Measurements from ENCODE around the gene PACSIN3.

PACSIN3 gene

GRCh38 chr11:47175746-47176327, 10.4 kb downstream of the PACSIN3 start:
- DNase-seq, result no peak

- DNase-seq, result no peak
Observed at GRCh38 chr11:47172740-47173336, 13.4 kb downstream of the PACSIN3 start.

GRCh38 chr11:47171856-47172255, 14.4 kb downstream of the PACSIN3 start:
- DNase-seq, result no peak

- DNase-seq, result no peak
Observed at GRCh38 chr11:47171061-47171838, 15.0 kb downstream of the PACSIN3 start.

- no peak for DNase-seq
Observed at GRCh38 chr11:47166368-47166767, 19.9 kb downstream of the PACSIN3 start.

- DNase-seq, result no peak
Observed at GRCh38 chr11:47165253-47165840, 20.9 kb downstream of the PACSIN3 start.

GRCh38 chr11:47164321-47164720, 21.9 kb downstream of the PACSIN3 start:
- no peak for DNase-seq

GRCh38 chr11:47163898-47164297, 22.3 kb downstream of the PACSIN3 start:
- no peak for DNase-seq

- DNase-seq, result no peak
Observed at GRCh38 chr11:47163193-47163592, 23.0 kb downstream of the PACSIN3 start.

- no peak for DNase-seq
Observed at GRCh38 chr11:47162426-47162825, 23.8 kb downstream of the PACSIN3 start.

GRCh38 chr11:47161890-47162289, 24.3 kb downstream of the PACSIN3 start:
- DNase-seq, result no peak

- peak; percentile 48 for DNase-seq
Observed at GRCh38 chr11:47161134-47161854, 24.9 kb downstream of the PACSIN3 start.

- DNase-seq, result no peak
Observed at GRCh38 chr11:47160753-47161133, 25.5 kb downstream of the PACSIN3 start.

GRCh38 chr11:47158242-47158641, 28.0 kb downstream of the PACSIN3 start:
- no peak for DNase-seq

- no peak for DNase-seq
Observed at GRCh38 chr11:47157805-47158204, 28.4 kb downstream of the PACSIN3 start.

GRCh38 chr11:47156951-47157350, 29.3 kb downstream of the PACSIN3 start:
- no peak for DNase-seq

GRCh38 chr11:47156333-47156732, 29.9 kb downstream of the PACSIN3 start:
- no peak for DNase-seq

GRCh38 chr11:47155879-47156278, 30.4 kb downstream of the PACSIN3 start:
- DNase-seq, result no peak

- no peak for DNase-seq
Observed at GRCh38 chr11:47154616-47155570, 31.3 kb downstream of the PACSIN3 start.

- peak; percentile 83 for DNase-seq
Observed at GRCh38 chr11:47152953-47153950, 33.0 kb downstream of the PACSIN3 start.

Data from DMS153 (cell line).